Activated T-cell treated with anti-CD3 and anti-CD28 coated beads for 1 hour (primary cell): ENCODE measurements around the gene ARHGAP4.

Experiments used
- DNase-seq: peaks from one replicate; pipeline ENCODE4 v3.0.0-alpha.2; 2020; ENCODE audit warnings: low read depth

The ARHGAP4 gene

GRCh38 chrX:153880440-153880815 lies 45.6 kb downstream of the ARHGAP4 start:
- no peak for DNase-seq

- no peak for DNase-seq
Observed at GRCh38 chrX:153879741-153880439, 46.2 kb downstream of the ARHGAP4 start.

DNA sequence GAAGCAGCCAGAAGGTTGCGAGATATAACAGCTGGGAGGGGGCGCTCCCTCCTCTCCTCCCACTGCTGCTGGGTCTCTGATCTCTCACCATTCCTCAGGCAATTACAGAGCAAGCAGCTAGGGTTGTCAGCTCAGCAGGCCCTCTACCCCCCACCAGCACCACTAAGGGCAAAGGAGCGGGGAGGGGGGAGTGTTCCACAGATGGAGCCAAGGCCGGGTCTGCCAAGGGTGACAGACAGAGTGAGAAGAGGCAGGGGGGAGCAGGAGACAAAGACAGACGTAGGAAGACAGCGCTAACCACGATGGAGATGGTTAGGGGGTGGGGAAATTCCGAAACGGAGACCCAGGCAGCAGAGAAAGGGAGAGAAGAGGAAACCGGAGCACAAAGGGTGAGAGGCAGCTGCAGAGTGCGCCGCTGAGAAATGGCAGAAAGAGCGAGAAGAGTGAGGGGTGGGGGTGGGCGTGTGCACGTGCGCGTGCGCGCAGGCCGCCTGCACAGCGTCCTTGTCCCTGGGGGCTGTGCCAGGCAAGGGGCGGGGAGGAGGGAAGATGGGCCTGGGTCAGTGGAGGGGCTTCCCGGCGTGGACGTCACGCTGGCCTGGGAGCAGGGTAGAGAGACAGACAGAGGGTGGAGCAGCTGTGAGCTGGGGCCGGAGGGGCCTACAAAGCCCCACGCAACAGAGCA lies 47.0 kb downstream of the ARHGAP4 start:
- no peak for DNase-seq

- DNase-seq, result no peak
Observed at GRCh38 chrX:153878345-153878744, 47.7 kb downstream of the ARHGAP4 start.

DNA sequence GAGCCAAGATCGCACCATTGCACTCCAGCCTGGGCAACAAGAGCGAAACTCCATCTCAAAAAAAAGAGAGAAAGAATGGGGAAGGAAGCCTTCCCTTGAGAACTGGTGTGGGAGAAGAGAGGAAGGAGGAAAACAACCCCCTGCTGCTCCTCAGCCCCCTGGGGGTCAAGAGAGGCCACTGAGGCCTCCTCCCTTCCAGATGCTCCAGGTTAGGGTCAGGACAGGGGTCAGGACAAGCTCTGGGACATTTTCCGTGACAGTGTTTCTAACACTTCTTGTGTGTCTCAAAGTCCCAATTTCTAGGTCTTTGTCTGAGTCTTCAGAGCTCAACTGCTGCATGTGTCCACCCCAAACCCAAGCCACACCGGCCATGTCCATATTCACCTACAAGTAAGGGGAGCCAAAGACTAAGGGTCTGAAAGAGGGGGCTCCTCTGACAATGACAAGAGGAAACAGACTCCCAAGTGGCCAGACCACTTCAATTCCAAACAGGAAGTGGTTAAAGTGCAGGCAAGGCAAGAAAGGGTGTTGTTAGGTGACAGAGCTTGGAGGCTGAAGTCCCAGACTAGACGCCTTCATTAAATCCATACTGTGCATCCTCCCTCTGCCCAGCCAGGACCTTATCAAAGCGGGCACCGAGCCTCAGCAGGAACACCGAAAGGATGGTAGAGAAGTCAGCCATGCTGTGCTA lies 48.3 kb downstream of the ARHGAP4 start:
- DNase-seq, result no peak

DNA sequence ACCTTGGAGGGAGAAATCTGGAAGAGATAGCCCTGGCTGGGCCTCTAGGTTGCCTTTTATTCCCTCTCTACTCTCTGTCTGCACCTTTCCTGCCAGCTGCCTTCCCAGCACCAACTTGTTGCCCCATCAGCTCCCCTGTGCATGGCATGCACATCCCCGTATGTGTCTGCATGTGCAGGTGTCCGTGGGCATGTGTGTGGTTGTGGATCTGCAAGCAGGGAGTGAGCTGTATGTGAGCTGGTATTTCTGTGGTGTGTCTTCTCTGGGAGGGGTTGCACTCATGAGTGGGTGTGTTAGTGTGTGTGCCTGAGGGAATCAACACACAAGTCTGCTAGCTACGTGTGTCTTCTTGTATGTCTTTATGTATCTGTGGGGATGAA lies 50.0 kb downstream of the ARHGAP4 start:
- no peak for DNase-seq

DNA sequence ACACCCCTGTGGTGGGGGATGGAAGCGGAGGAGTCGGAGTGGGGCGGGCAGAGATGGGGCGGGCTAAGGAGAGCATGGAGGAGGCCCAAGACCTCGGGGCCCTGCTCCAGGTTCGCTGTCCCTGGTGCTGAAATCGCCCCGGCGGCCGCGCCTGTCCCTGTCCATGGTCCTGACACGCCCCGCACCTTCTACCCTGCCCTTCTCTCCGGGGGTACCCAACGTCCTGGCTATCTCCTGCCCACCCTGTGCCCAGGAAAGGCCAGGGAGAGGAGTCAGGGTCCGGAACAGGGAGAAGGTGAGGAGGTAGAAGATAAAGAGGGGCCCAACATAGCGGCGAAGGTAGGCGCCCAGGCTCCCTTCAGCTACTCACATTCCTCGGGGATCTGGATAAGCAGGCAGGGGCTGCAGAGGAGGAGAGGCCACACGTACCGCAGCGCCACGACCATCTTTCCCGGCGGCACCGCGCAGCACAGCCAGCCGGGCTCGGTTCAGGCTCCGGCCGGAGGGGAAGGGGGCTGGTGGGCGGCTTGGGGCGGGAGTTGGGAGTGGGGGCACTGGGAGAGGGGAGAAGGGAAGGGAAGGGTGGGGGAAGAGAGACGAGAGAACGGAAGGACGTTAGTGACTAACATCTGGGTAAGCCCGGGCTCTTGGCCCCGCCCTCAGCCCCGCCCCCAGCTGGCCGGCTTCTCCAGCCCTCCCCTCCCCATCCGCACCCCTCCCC lies 50.5 kb downstream of the ARHGAP4 start:
- DNase-seq, result peak; percentile 57

DNA sequence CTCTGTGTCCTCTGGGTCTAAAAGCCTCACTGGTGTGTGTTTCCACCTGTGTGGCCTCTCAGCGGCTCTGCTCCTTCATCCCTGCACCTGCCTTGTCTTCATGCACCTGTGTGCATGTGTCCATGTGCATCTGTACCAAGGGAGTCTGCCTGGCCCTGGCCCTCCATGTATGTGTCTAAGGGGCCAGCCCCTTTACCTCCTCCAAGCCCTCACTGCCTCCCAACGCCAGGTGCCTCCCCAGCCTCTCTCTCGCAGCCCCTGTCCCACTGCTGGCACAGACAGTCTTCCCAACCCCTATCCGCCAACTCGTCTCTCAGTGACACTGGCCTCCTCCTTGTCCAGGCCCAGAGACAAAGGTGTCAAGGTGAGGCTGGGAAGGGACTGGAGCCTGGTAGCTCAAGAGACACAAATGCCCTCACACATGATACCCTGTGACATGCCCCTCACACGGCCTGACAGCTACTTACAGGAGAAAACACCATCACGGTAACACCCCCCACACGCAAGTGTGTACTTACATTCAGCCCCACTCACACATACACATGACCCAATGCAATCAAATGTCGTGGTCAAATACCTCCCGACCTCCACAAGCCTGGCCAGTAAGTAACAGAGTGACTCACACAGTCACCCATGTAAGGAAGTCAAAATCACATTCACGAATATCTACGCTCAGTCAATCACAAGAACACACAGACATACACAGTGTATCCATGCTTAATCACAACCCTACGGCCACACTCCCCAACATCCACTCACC lies 51.5 kb downstream of the ARHGAP4 start:
- DNase-seq, result no peak

- DNase-seq, result no peak
Observed at GRCh38 chrX:153874085-153874365, 52.0 kb downstream of the ARHGAP4 start.

DNA sequence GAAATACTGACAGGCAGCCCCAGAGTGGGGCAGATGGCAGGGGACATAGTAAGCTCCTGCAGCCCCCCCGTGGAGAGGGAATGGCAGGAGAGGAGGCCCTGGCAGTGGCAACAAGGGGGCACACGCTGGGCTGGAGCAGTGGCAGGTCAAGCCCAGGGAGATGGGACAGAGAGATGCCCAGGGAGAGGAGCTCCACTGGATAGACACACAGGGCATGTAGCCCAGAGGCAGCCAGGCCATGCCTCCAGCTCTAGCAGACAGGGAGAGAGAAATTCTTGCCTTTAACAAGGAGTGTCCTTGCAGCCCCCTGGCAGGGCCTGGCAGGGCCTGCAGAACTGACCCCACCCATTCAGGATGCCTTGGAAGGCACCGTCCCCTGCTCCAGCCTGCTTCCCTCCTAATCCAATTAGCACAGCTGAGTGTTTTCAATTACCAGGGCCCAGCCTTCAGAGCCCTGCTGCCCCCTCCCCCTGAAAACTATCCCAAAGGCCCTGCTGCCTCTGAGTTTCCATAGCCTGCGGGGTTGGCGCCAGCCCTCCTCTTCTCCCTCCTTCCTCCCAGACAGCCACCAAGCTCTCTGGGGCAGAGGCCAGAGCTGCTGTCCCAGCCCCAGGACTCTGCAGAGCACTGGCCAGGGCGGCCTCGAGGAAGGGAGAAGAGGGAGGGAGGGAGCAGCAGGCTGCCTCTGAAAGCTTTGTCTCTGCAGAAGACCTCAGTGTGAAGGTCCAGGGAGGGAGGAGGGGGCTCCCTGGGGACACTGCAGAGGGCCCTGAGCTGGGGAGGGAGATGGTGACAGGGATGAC lies 52.6 kb downstream of the ARHGAP4 start:
- DNase-seq, result no peak

DNA sequence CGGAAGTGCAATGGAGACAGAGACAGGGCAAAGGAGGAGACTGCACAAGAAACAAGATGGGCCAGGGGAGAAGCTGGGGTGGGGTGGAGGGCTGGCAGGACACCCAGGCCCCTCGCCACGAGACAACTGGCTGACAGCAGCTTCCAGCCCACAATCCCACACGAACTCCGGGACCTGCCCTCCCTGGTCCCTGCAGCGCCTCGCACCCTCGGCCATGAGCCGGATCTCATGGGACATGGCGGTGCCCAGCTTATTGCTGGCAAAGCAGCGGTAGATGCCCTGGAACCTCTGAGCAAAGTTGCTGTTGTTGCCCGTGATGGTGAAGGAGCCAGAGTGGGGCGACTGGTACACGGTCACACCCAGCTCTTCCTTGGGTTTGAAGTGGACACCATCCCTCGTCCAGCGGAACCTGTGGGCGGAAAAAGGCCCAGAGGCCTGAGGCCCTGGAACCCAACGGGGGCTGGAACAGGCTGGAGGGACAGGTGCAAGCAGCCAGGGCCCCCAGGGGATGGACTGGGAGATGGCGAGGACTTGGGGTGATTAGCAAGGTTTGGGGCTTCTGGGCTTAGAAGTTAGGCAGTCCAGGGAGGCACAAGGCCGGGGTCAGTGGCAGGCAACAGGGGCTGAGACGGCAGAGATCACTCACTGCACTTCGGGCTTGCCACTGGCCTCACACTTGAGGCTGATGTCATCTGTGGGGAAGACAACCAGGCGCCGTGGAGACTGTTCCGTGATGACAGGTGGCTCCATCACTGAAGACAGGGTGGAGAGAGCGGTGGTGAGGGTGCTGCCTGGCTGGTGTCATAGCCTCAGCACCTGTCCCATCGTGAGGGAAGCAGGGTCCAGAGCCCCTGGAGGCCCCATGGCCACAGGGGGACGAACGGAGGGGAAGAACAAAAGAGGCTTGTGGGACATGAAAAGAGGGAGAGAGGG lies 53.9 kb downstream of the ARHGAP4 start:
- no peak for DNase-seq

GRCh38 chrX:153871451-153871850 lies 54.6 kb downstream of the ARHGAP4 start:
- no peak for DNase-seq

- no peak for DNase-seq
Observed at GRCh38 chrX:153870791-153871360, 55.2 kb downstream of the ARHGAP4 start.

DNA sequence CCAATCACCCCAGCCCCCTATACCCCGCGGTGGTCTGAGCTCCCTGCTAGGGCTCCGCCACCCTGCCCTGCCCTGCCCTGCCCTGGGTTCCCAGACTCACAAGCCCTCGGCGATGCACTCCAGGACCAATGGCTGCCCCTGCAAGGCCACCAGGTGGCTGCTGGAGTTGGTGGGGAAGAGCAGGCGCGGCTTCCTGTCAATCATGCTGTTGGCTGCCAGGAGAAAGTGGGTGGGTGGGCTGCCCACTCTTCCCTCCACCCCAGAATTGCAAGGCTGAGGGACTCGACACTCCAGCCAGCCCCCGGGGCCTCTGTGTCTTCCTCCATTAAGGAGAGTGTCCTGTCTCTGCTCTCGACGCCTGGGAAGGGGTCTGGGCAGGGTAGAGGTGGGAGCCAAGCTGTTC lies 55.8 kb downstream of the ARHGAP4 start:
- no peak for DNase-seq

- DNase-seq, result no peak
Observed at GRCh38 chrX:153869473-153870287, 56.4 kb downstream of the ARHGAP4 start.

DNA sequence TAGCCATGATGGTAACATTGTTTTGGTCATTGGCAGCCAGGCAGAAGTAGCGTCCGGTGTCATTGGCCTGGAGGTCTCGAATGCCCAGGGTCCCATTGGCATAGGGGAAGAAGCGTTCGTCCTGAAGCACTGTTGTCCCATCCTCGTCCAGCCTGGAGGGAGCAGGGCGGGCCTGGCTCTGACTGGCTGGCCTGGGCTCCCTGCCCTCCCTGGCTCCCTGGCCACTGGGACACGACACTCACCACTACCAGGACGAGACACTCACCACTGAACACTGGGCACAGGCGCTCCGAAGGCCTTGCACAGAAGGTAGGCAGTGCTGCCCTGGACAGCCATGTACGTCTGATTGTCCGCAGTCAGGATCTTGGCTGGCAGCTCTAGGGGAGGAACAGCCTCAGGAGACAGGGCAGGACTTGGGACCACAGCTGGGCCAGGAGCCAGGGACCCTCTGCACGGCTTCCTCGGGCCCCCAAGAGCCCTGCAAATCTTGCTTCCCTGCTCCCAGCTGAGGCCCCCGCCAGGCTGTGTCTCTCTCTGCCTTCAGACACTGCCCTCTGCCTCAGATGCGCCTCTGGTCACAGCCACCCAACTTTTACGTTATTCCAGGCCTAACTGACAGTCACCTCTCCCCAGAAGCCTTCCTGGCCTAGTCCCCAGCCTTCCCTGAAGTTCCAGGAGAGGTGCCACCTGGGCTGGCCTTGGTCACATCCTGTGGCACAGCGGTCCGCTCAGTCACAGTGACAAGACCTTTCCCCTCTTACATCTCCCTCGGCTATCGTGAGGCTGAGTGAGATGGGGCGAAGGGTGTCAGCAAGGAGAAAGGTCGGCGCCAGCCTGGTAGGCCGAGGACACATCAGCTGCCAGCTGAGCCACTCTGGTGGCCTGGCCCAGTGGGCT lies 57.2 kb downstream of the ARHGAP4 start:
- no peak for DNase-seq

DNA sequence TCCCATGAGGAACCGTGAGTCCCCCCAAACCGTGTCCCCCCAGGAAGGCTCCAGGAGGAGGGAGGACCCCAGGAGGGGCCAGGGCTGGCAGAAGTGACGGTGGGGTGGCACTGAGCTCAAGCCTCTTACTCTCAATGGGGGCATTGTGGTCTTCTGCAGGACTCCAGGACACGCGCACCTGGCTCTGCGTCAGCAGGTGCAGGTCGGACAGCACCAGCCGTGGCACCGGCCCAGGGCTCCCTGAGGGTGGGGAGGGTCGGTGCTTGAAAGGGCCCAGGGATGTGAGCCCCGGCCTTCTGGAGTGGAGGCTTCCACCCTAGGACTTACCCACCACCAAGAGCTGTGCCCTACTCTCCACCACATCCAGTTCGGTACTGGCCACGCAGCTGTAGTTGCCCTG lies 58.4 kb downstream of the ARHGAP4 start:
- no peak for DNase-seq

DNA sequence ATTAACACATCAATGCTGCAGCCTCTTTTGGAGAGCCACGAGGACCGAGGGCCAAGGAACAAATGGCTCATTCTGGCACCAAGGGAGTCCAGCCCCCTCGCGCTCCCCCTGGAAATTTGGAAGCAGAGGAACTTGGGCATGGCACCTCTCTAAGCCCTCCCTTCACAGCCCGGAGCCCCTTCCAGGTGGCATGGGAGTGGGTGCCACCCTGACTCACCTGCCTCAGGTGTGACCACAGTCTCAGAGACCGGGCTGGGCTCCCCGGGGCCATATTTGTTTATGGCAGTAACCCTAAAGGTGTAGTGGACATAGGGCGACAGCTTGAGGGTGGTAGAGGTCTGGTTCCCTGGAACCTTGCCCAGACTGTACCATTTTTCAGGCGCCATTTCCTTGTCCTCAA lies 58.9 kb downstream of the ARHGAP4 start:
- DNase-seq, result no peak
